Naive thymus-derived CD4-positive, alpha-beta T cell (primary cell): ENCODE results near the gene WDTC1. TPM values are rescaled to one million over a fixed set of nuclear protein-coding genes. Genes with fewer than 3 reads are reported as not detected.

Source experiments
- ATAC-seq: fragments of 150-1000 bp; cut with Tn5 transposase; 2 replicates; pipeline ENCODE4 v1.10.0; 2021; ENCODE audit warnings: mild to moderate bottlenecking, moderate library complexity
- CTCF ChIA-PET: fragments of 350-600 bp; sonication (Branson Sonifier 250); formaldehyde crosslinking; loops from one replicate; lab custom pipeline; 2021; ENCODE audit warnings: antibody characterized with exemption; lab: Charles Lee
- POLR2A ChIA-PET: fragments of 350-600 bp; sonication (Branson Sonifier 250); formaldehyde crosslinking; loops from one replicate; lab custom pipeline; 2021; ENCODE audit warnings: antibody characterized with exemption, inconsistent platforms; lab: Charles Lee
- DNase-seq, 9 donors: peaks; one replicate each; pipeline versions ENCODE4 v3.0.0 to v3.0.0-alpha.2; 2020 to 2022; ENCODE audit warnings: mixed read lengths in 1 of 9
- H3K27ac ChIP-seq: one replicate; pipeline ENCODE4 v1.7.0; 2013; ENCODE audit warnings: mild to moderate bottlenecking, low read depth, low read length, moderate library complexity
- H3K27me3 ChIP-seq, 2 donors: one replicate each; pipeline ENCODE4 v1.7.0; 2013; ENCODE audit warnings: low read length in 2 of 2, mild to moderate bottlenecking in 2 of 2, moderate library complexity in 2 of 2; ENCODE audit not compliant: control insufficient read depth in 2 of 2, insufficient read depth in 2 of 2
- H3K36me3 ChIP-seq, 3 experiments: 1 replicate in 2 of 3; 2 replicates in 1 of 3; pipeline ENCODE4 v1.7.0; 2013; ENCODE audit warnings: low read length in 3 of 3, mild to moderate bottlenecking in 3 of 3, moderate library complexity in 1 of 3; ENCODE audit not compliant: insufficient read depth in 3 of 3, control insufficient read depth in 2 of 3
- H3K4me1 ChIP-seq, 2 donors: one replicate each; pipeline ENCODE4 v1.7.0; 2013; ENCODE audit warnings: low read length in 2 of 2, mild to moderate bottlenecking in 2 of 2, moderate library complexity in 1 of 2; ENCODE audit not compliant: control insufficient read depth in 2 of 2, insufficient read depth in 2 of 2
- H3K4me3 ChIP-seq: 2 replicates; pipeline ENCODE4 v1.7.0; 2013; ENCODE audit warnings: mild to moderate bottlenecking, low read length
- H3K9me3 ChIP-seq, 3 experiments: 1 replicate in 2 of 3; 2 replicates in 1 of 3; pipeline ENCODE4 v1.7.0; 2013; ENCODE audit warnings: low read length in 3 of 3; ENCODE audit not compliant: control insufficient read depth in 2 of 3
- H3K27ac Mint-ChIP-seq, 9 donors: one replicate each; pipeline ENCODE4 v1.8.0; 2020 to 2022; ENCODE audit warnings: mixed read lengths in 9 of 9, mild to moderate bottlenecking in 8 of 9, moderate library complexity in 5 of 9, inconsistent platforms in 2 of 9
- H3K27me3 Mint-ChIP-seq, 5 donors: one replicate each; pipeline ENCODE4 v1.8.0; 2021 to 2022; ENCODE audit warnings: mixed read lengths in 5 of 5, mild to moderate bottlenecking in 1 of 5
- H3K36me3 Mint-ChIP-seq, 5 donors: one replicate each; pipeline ENCODE4 v1.8.0; 2020 to 2022; ENCODE audit warnings: mixed read lengths in 5 of 5, mild to moderate bottlenecking in 3 of 5, inconsistent platforms in 1 of 5
- H3K4me1 Mint-ChIP-seq, 7 donors: one replicate each; pipeline ENCODE4 v1.8.0; 2020 to 2022; ENCODE audit warnings: mixed read lengths in 7 of 7, mild to moderate bottlenecking in 3 of 7, inconsistent platforms in 1 of 7
- H3K4me3 Mint-ChIP-seq, 10 donors: one replicate each; pipeline ENCODE4 v1.8.0; 2020 to 2022; ENCODE audit warnings: mild to moderate bottlenecking in 10 of 10, mixed read lengths in 10 of 10, moderate library complexity in 6 of 10, inconsistent platforms in 2 of 10
- H3K9me3 Mint-ChIP-seq, 11 donors: one replicate each; pipeline ENCODE4 v1.8.0; 2020 to 2022; ENCODE audit warnings: mixed read lengths in 11 of 11, mild to moderate bottlenecking in 4 of 11, inconsistent platforms in 1 of 11, moderate library complexity in 1 of 11
- intact Hi-C, 2 donors: fragments of 100-400 bp; cut with micrococcal nuclease; formaldehyde crosslinking; loops; one replicate each; pipeline ENCODE4 v1.15.1; 2023
- polyA plus RNA-seq, 2 donors: library from polyadenylated mRNA; unstranded; fragments of 300-500 nt; fragmentation: Illumina TruSeq; gene quantifications; one replicate each; pipeline ENCODE4 v1.2.3, GENCODE V29; 2021
- total RNA-seq, 6 experiments: library from RNA in 5 of 6; stranded (reverse) in 5 of 6; gene quantifications; 1 replicate in 5 of 6; 2 replicates in 1 of 6; pipeline ENCODE4 v1.2.3 and lab custom pipeline; 2021 to 2026

WDTC1 gene
- total and polyA plus RNA-seq, 7 experiments from 2014 or later, result 5.8 to 59.0 (median 35.3) TPM

- peaks cover 0 to 4% (median 0%) of the 10 kb centered on the region in 11 donors for H3K9me3 Mint-ChIP-seq
- no peak for DNase-seq
- H3K4me1 ChIP-seq, result peaks cover 10 to 12% of the 10 kb centered on the region in 2 donors
- no peaks in the 10 kb centered on the region for H3K27me3 ChIP-seq
- ChIA-PET POLR2A (interaction anchor here (0.6 to 1.6 kb wide), 3 partner anchors 10 to 21 kb away, joined by 3 to 6 read pairs (median 4); no protein-coding TSS in a partner anchor), CTCF (interaction anchor here (4.1 to 4.3 kb wide), 2 partner anchors 22 to 52 kb away, joined by 44 to 72 read pairs; no protein-coding TSS in a partner anchor)
- intact Hi-C loops, result no loop called here
- no peaks in the 10 kb centered on the region for H3K9me3 ChIP-seq
- H3K36me3 ChIP-seq, result peaks cover 11 to 66% (median 16%) of the 10 kb centered on the region in 3 experiments
- no peak overlapping the region for H3K27ac ChIP-seq
- H3K27me3 Mint-ChIP-seq, result no peaks in the 10 kb centered on the region
- H3K4me1 Mint-ChIP-seq, result peaks cover 30 to 50% (median 36%) of the 10 kb centered on the region in 7 donors
- ATAC-seq, result no peak
- H3K36me3 Mint-ChIP-seq, result peaks cover 0 to 14% (median 10%) of the 10 kb centered on the region in 5 donors
- no peak overlapping the region for H3K27ac Mint-ChIP-seq
- H3K4me3 ChIP-seq, result no peak overlapping the region
- H3K4me3 Mint-ChIP-seq, result no peak overlapping the region
These were observed 101.3 kb downstream of the WDTC1 start for GRCh38 chr1:27335506-27336422.

- ChIA-PET POLR2A (interaction anchor here (0.6 to 1.6 kb wide), 3 partner anchors 9 to 59 kb away, joined by 3 to 6 read pairs (median 4); no protein-coding TSS in a partner anchor), CTCF (interaction anchor here (0.6 to 1.1 kb wide), 2 partner anchors 39 to 1096 kb away, joined by 3 read pairs; no protein-coding TSS in a partner anchor)
- peaks cover 0 to 4% (median 0%) of the 10 kb centered on the region in 11 donors for H3K9me3 Mint-ChIP-seq
- H3K27me3 ChIP-seq, result no peaks in the 10 kb centered on the region
- H3K36me3 ChIP-seq, result peaks cover 11 to 56% (median 16%) of the 10 kb centered on the region in 3 experiments
- intact Hi-C loops, result no loop called here
- H3K4me1 Mint-ChIP-seq, result peaks cover 30 to 53% (median 41%) of the 10 kb centered on the region in 7 donors
- H3K9me3 ChIP-seq, result no peaks in the 10 kb centered on the region
- no peak overlapping the region for H3K27ac ChIP-seq
- no peak for DNase-seq
- peaks cover 0 to 14% (median 9%) of the 10 kb centered on the region in 5 donors for H3K36me3 Mint-ChIP-seq
- no peak for ATAC-seq
- H3K4me1 ChIP-seq, result peaks cover 17 to 22% of the 10 kb centered on the region in 2 donors
- H3K27me3 Mint-ChIP-seq, result no peaks in the 10 kb centered on the region
- no peak overlapping the region for H3K4me3 ChIP-seq
- H3K27ac Mint-ChIP-seq, result no peak overlapping the region
- no peak overlapping the region for H3K4me3 Mint-ChIP-seq
These were observed 102.3 kb downstream of the WDTC1 start for GRCh38 chr1:27336756-27337155.

- Histone ChIP-seq H3K27me3 (no peaks in the 10 kb centered on the region), H3K9me3 (no peaks in the 10 kb centered on the region), H3K36me3 (peaks cover 4 to 36% (median 9%) of the 10 kb centered on the region in 3 experiments), H3K27ac (peak overlapping the region; percentile 45), H3K4me1 (peaks cover 11 to 15% of the 10 kb centered on the region in 2 donors), H3K4me3 (no peak overlapping the region)
- Mint-ChIP-seq H3K36me3 (peaks cover 0 to 20% (median 9%) of the 10 kb centered on the region in 5 donors), H3K4me1 (peaks cover 17 to 45% (median 33%) of the 10 kb centered on the region in 7 donors), H3K27ac (peak overlapping the region; percentile 56 to 98 (median 91)), H3K27me3 (no peaks in the 10 kb centered on the region), H3K4me3 (peak overlapping the region in 3 of 10 donors; percentile 59 to 97 (median 72)), H3K9me3 (peaks cover 0 to 4% (median 0%) of the 10 kb centered on the region in 11 donors)
- CTCF ChIA-PET, result interaction anchor here (1.0 to 1.5 kb wide), 3 partner anchors 18 to 49 kb away, joined by 3 to 4 read pairs (median 3); no protein-coding TSS in a partner anchor
- DNase-seq (no peak), ATAC-seq (no peak)
- intact Hi-C loops, result no loop called here
- POLR2A ChIA-PET, result interaction anchor here (0.8 to 2.2 kb wide), 4 partner anchors 10 to 15 kb away, joined by 3 to 6 read pairs (median 4); no protein-coding TSS in a partner anchor
These were observed 104.3 kb downstream of the WDTC1 start for GRCh38 chr1:27338751-27339150.

- peaks cover 11 to 19% of the 10 kb centered on the region in 2 donors for H3K4me1 ChIP-seq
- DNase-seq (no peak), ATAC-seq (no peak)
- H3K4me3 ChIP-seq, result no peak overlapping the region
- no peaks in the 10 kb centered on the region for H3K9me3 ChIP-seq
- Mint-ChIP-seq H3K27me3 (no peaks in the 10 kb centered on the region), H3K9me3 (peaks cover 0 to 4% (median 0%) of the 10 kb centered on the region in 11 donors), H3K27ac (peak overlapping the region; percentile 56 to 98 (median 91)), H3K4me3 (peak overlapping the region in 9 of 10 donors; percentile 2 to 97 (median 59)), H3K4me1 (peaks cover 17 to 48% (median 38%) of the 10 kb centered on the region in 7 donors), H3K36me3 (peaks cover 0 to 18% (median 5%) of the 10 kb centered on the region in 5 donors)
- peaks cover 4 to 31% (median 6%) of the 10 kb centered on the region in 3 experiments for H3K36me3 ChIP-seq
- ChIA-PET POLR2A (interaction anchor here (0.8 to 2.2 kb wide), 5 partner anchors 10 to 15 kb away, joined by 3 to 5 read pairs (median 4); no protein-coding TSS in a partner anchor), CTCF (interaction anchor here (1.0 to 1.5 kb wide), 4 partner anchors 12 to 48 kb away, joined by 3 to 4 read pairs (median 3); no protein-coding TSS in a partner anchor)
- no peaks in the 10 kb centered on the region for H3K27me3 ChIP-seq
- H3K27ac ChIP-seq, result peak overlapping the region; percentile 45
- intact Hi-C loops, result no loop called here
These were observed 104.8 kb downstream of the WDTC1 start for GRCh38 chr1:27339213-27339612.

- ChIA-PET POLR2A (interaction anchor here (0.7 to 7.2 kb wide), 12 partner anchors 9 to 870 kb away, joined by 3 to 111 read pairs (median 4); partner anchors contain the start of genes HMGN2 and TMEM222), CTCF (interaction anchor here (0.5 to 2.8 kb wide), 10 partner anchors 9 to 893 kb away, joined by 3 to 23 read pairs (median 4); partner anchors contain the start of gene IFI6)
- intact Hi-C loops, result loop anchor here (1.0 to 5.0 kb wide), 6 partner anchors 8 to 1211 kb away; partner anchors contain the start of genes MAP3K6 (in 1 of the 2), TMEM222 (in 1 of the 2) and TRNAU1AP (in 1 of the 2)
- Histone ChIP-seq H3K27me3 (no peaks in the 10 kb centered on the region), H3K27ac (peak within 1 kb of the TSS; percentile 87), H3K4me3 (peak within 1 kb of the TSS; percentile 85), H3K9me3 (no peaks in the 10 kb centered on the region), H3K4me1 (peaks cover 11 to 29% of the 10 kb centered on the region in 2 donors), H3K36me3 (peaks cover 0 to 23% (median 0%) of the 10 kb centered on the region in 3 experiments)
- Mint-ChIP-seq H3K4me3 (peak within 1 kb of the TSS; percentile 91 to 100 (median 96)), H3K9me3 (peaks cover 0 to 4% (median 0%) of the 10 kb centered on the region in 11 donors), H3K27me3 (no peaks in the 10 kb centered on the region), H3K4me1 (peaks cover 22 to 68% (median 53%) of the 10 kb centered on the region in 7 donors), H3K36me3 (peaks cover 4 to 26% (median 6%) of the 10 kb centered on the region in 5 donors), H3K27ac (peak within 1 kb of the TSS; percentile 86 to 98 (median 94))
- DNase-seq (peak; percentile 49 to 72 (median 60)), ATAC-seq (peak; percentile 74)
These were observed 107.3 kb downstream of the WDTC1 start, which contains the start of gene SYTL1 for GRCh38 chr1:27341525-27342252. Gene SYTL1, plus strand, starts transcription at chr1:27342022. Its CDS starts 3,313 bp downstream, at chr1:27345335.
